Measurements from ENCODE around the gene KCNN4.

KCNN4 gene

DNA sequence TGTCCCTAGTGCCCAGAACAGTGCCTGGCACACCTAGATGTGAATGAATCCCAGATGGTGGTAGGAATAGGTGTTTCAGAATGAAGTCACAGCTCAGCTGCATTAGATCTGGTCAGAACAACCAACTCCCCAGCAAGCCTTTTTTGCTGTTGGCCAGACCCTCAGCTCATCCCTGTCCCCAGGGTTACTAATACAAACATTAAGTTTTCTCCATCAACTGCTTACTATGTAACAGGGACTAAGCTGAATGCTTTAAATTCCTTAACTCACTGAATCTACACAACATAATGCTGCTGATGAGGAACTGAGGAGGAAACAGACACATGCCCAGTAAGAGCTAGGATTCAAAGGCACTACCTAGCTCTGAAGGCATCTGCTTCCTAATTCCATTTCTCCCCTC lies 44.8 kb downstream of the KCNN4 start:
- POLR2A ChIA-PET = no interaction called here
- CTCF ChIA-PET = interaction anchor here (1.0 to 1.5 kb wide), 4 partner anchors 9 to 53 kb away, joined by 3 to 5 read pairs (median 4); no protein-coding TSS in a partner anchor

GRCh38 chr19:43735013-43735412 lies 45.8 kb downstream of the KCNN4 start:
- H3K9me3 ChIP-seq (ENCODE audit: control extremely low read depth in 1 of 5, control insufficient read depth in 4 of 5, insufficient read depth in 2 of 5, low read depth in 1 of 5, low read length in 4 of 5) = no peaks in the 10 kb centered on the region
- WGBS (ENCODE audit: insufficient coverage) = 100% methylated on average over 5 of the region's 6 CpGs
- peaks cover 4 to 20% (median 14%) of the 10 kb centered on the region in 4 experiments for H3K4me1 ChIP-seq (ENCODE audit: control extremely low read depth in 1 of 4, control insufficient read depth in 4 of 4, insufficient read depth in 4 of 4, low read length in 3 of 4)
- H3K27me3 ChIP-seq (replicated peaks in 2 of 5; ENCODE audit: control insufficient read depth in 4 of 5, insufficient read depth in 5 of 5, low read length in 4 of 5) = peaks cover 0 to 2% (median 0%) of the 10 kb centered on the region in 5 experiments
- peaks cover 10 to 88% (median 59%) of the 10 kb centered on the region in 4 experiments for H3K36me3 ChIP-seq (ENCODE audit: control insufficient read depth in 4 of 4, insufficient read depth in 4 of 4, low read length in 3 of 4)
- no peak overlapping the region for H3K27ac ChIP-seq (ENCODE audit: insufficient read depth in 1 of 2, low read depth in 1 of 2, low read length in 2 of 2, poor library complexity in 1 of 2, severe bottlenecking in 2 of 2)
- no peak for DNase-seq
- H3K4me3 ChIP-seq (ENCODE audit: control insufficient read depth in 1 of 7, extremely low read depth in 1 of 7, insufficient read depth in 4 of 7, low read depth in 2 of 7, low read length in 6 of 7) = no peak overlapping the region
- ChIA-PET POLR2A (no interaction called here), CTCF (interaction anchor here (1.5 to 1.7 kb wide), 2 partner anchors 17 to 32 kb away, joined by 5 read pairs; no protein-coding TSS in a partner anchor)

More for the DNA sequence above, 44.8 kb downstream of the KCNN4 start:
- peaks cover 4 to 20% (median 14%) of the 10 kb centered on the region in 4 experiments for H3K4me1 ChIP-seq (ENCODE audit: control extremely low read depth in 1 of 4, control insufficient read depth in 4 of 4, insufficient read depth in 4 of 4, low read length in 3 of 4)
- no peak for DNase-seq
- H3K27me3 ChIP-seq (replicated peaks in 2 of 5; ENCODE audit: control insufficient read depth in 4 of 5, insufficient read depth in 5 of 5, low read length in 4 of 5) = peaks cover 0 to 2% (median 0%) of the 10 kb centered on the region in 5 experiments
- H3K27ac ChIP-seq (ENCODE audit: insufficient read depth in 1 of 2, low read depth in 1 of 2, low read length in 2 of 2, poor library complexity in 1 of 2, severe bottlenecking in 2 of 2) = no peak overlapping the region
- no peak overlapping the region for H3K4me3 ChIP-seq (ENCODE audit: control insufficient read depth in 1 of 7, extremely low read depth in 1 of 7, insufficient read depth in 4 of 7, low read depth in 2 of 7, low read length in 6 of 7)
- no peaks in the 10 kb centered on the region for H3K9me3 ChIP-seq (ENCODE audit: control extremely low read depth in 1 of 5, control insufficient read depth in 4 of 5, insufficient read depth in 2 of 5, low read depth in 1 of 5, low read length in 4 of 5)
- H3K36me3 ChIP-seq (ENCODE audit: control insufficient read depth in 4 of 4, insufficient read depth in 4 of 4, low read length in 3 of 4) = peaks cover 5 to 91% (median 61%) of the 10 kb centered on the region in 4 experiments

- Histone ChIP-seq H3K27ac (ENCODE audit: insufficient read depth in 1 of 2, low read depth in 1 of 2, low read length in 2 of 2, poor library complexity in 1 of 2, severe bottlenecking in 2 of 2) (no peak overlapping the region), H3K4me3 (ENCODE audit: control insufficient read depth in 1 of 7, extremely low read depth in 1 of 7, insufficient read depth in 4 of 7, low read depth in 2 of 7, low read length in 6 of 7) (no peak overlapping the region), H3K36me3 (ENCODE audit: control insufficient read depth in 4 of 4, insufficient read depth in 4 of 4, low read length in 3 of 4) (peaks cover 10 to 84% (median 51%) of the 10 kb centered on the region in 4 experiments), H3K27me3 (replicated peaks in 2 of 5; ENCODE audit: control insufficient read depth in 4 of 5, insufficient read depth in 5 of 5, low read length in 4 of 5) (peaks cover 0 to 2% (median 0%) of the 10 kb centered on the region in 5 experiments), H3K9me3 (ENCODE audit: control extremely low read depth in 1 of 5, control insufficient read depth in 4 of 5, insufficient read depth in 2 of 5, low read depth in 1 of 5, low read length in 4 of 5) (peaks cover 0 to 3% (median 0%) of the 10 kb centered on the region in 5 experiments), H3K4me1 (ENCODE audit: control extremely low read depth in 1 of 4, control insufficient read depth in 4 of 4, insufficient read depth in 4 of 4, low read length in 3 of 4) (peaks cover 4 to 29% (median 22%) of the 10 kb centered on the region in 4 experiments)
- CTCF ChIA-PET = interaction anchor here (0.7 to 1.7 kb wide), 3 partner anchors 13 to 63 kb away, joined by 3 to 6 read pairs (median 5); no protein-coding TSS in a partner anchor
- DNase-seq = no peak
- POLR2A ChIA-PET = no interaction called here
- 83% methylated on average over 1 of the region's 1 CpG for WGBS (ENCODE audit: insufficient coverage)
Observed at GRCh38 chr19:43731846-43732245, 48.9 kb downstream of the KCNN4 start.

DNA sequence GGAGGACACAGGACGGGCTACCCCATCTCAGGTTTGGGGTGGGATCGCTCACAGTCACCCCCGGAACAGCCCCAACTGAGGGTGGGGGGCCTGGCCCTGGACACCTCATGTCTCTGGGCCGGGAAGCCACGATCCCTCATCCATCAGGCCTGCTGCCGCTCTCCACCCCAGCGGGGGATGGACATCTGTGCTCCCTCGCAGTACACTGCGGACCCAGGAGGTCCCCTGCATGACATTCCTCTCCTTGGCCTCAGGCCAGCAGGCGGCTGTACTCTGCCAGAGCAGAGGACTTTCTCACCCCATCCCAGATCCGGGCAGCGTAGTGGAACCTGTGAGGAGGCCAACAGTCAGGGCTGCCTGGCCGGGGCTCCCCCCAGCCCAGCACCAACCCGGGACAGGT lies 49.4 kb downstream of the KCNN4 start:
- DNase-seq = no peak
- POLR2A ChIA-PET = no interaction called here
- peaks cover 4 to 33% (median 24%) of the 10 kb centered on the region in 4 experiments for H3K4me1 ChIP-seq (ENCODE audit: control extremely low read depth in 1 of 4, control insufficient read depth in 4 of 4, insufficient read depth in 4 of 4, low read length in 3 of 4)
- H3K27ac ChIP-seq (ENCODE audit: insufficient read depth in 1 of 2, low read depth in 1 of 2, low read length in 2 of 2, poor library complexity in 1 of 2, severe bottlenecking in 2 of 2) = no peak overlapping the region
- H3K36me3 ChIP-seq (ENCODE audit: control insufficient read depth in 4 of 4, insufficient read depth in 4 of 4, low read length in 3 of 4) = peaks cover 10 to 79% (median 46%) of the 10 kb centered on the region in 4 experiments
- CTCF ChIA-PET = interaction anchor here (0.7 to 1.4 kb wide), 3 partner anchors 10 to 63 kb away, joined by 3 to 6 read pairs (median 4); no protein-coding TSS in a partner anchor
- no peak overlapping the region for H3K4me3 ChIP-seq (ENCODE audit: control insufficient read depth in 1 of 7, extremely low read depth in 1 of 7, insufficient read depth in 4 of 7, low read depth in 2 of 7, low read length in 6 of 7)
- WGBS (ENCODE audit: insufficient coverage) = 94% methylated on average over 12 of the region's 14 CpGs
- H3K9me3 ChIP-seq (ENCODE audit: control extremely low read depth in 1 of 5, control insufficient read depth in 4 of 5, insufficient read depth in 2 of 5, low read depth in 1 of 5, low read length in 4 of 5) = peaks cover 0 to 3% (median 0%) of the 10 kb centered on the region in 5 experiments
- H3K27me3 ChIP-seq (replicated peaks in 2 of 5; ENCODE audit: control insufficient read depth in 4 of 5, insufficient read depth in 5 of 5, low read length in 4 of 5) = peaks cover 0 to 2% (median 0%) of the 10 kb centered on the region in 5 experiments

- CTCF ChIA-PET = interaction anchor here (1.1 to 1.4 kb wide), 2 partner anchors 8 to 37 kb away, joined by 4 read pairs; no protein-coding TSS in a partner anchor
Observed at GRCh38 chr19:43729919-43730318, 50.9 kb downstream of the KCNN4 start.

DNA sequence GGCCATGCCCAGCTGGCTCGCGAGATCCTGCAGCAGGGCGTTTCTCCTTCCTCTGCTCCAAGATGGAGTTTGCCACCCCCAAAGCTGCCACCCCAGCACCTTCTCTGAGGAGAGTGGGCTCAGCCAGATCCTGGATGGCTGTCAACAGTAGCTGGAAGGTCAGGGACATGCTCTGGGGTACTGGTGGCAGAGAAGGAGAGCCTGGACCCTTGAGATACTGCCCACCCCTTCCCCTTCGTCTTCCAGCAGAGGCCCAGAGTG lies 53.2 kb downstream of the KCNN4 start:
- Histone ChIP-seq H3K36me3 (ENCODE audit: control insufficient read depth in 4 of 4, insufficient read depth in 4 of 4, low read length in 3 of 4) (peaks cover 7 to 46% (median 27%) of the 10 kb centered on the region in 4 experiments), H3K4me1 (ENCODE audit: control extremely low read depth in 1 of 4, control insufficient read depth in 4 of 4, insufficient read depth in 4 of 4, low read length in 3 of 4) (peaks cover 12 to 48% (median 36%) of the 10 kb centered on the region in 4 experiments), H3K27me3 (replicated peaks in 2 of 5; ENCODE audit: control insufficient read depth in 4 of 5, insufficient read depth in 5 of 5, low read length in 4 of 5) (peaks cover 0 to 2% (median 0%) of the 10 kb centered on the region in 5 experiments), H3K27ac (ENCODE audit: insufficient read depth in 1 of 2, low read depth in 1 of 2, low read length in 2 of 2, poor library complexity in 1 of 2, severe bottlenecking in 2 of 2) (no peak overlapping the region), H3K4me3 (ENCODE audit: control insufficient read depth in 1 of 7, extremely low read depth in 1 of 7, insufficient read depth in 4 of 7, low read depth in 2 of 7, low read length in 6 of 7) (no peak overlapping the region), H3K9me3 (ENCODE audit: control extremely low read depth in 1 of 5, control insufficient read depth in 4 of 5, insufficient read depth in 2 of 5, low read depth in 1 of 5, low read length in 4 of 5) (peaks cover 0 to 3% (median 0%) of the 10 kb centered on the region in 5 experiments)
- POLR2A ChIA-PET = no interaction called here
- no peak for DNase-seq
- CTCF ChIA-PET = no interaction called here
- 100% methylated on average over 3 of the region's 4 CpGs for WGBS (ENCODE audit: insufficient coverage)

More at GRCh38 chr19:43729919-43730318, 50.9 kb downstream of the KCNN4 start:
- Histone ChIP-seq H3K27me3 (replicated peaks in 2 of 5; ENCODE audit: control insufficient read depth in 4 of 5, insufficient read depth in 5 of 5, low read length in 4 of 5) (peaks cover 0 to 2% (median 0%) of the 10 kb centered on the region in 5 experiments), H3K4me1 (ENCODE audit: control extremely low read depth in 1 of 4, control insufficient read depth in 4 of 4, insufficient read depth in 4 of 4, low read length in 3 of 4) (peaks cover 9 to 44% (median 35%) of the 10 kb centered on the region in 4 experiments), H3K9me3 (ENCODE audit: control extremely low read depth in 1 of 5, control insufficient read depth in 4 of 5, insufficient read depth in 2 of 5, low read depth in 1 of 5, low read length in 4 of 5) (peaks cover 0 to 3% (median 0%) of the 10 kb centered on the region in 5 experiments), H3K36me3 (ENCODE audit: control insufficient read depth in 4 of 4, insufficient read depth in 4 of 4, low read length in 3 of 4) (peaks cover 10 to 69% (median 40%) of the 10 kb centered on the region in 4 experiments), H3K27ac (ENCODE audit: insufficient read depth in 1 of 2, low read depth in 1 of 2, low read length in 2 of 2, poor library complexity in 1 of 2, severe bottlenecking in 2 of 2) (no peak overlapping the region), H3K4me3 (ENCODE audit: control insufficient read depth in 1 of 7, extremely low read depth in 1 of 7, insufficient read depth in 4 of 7, low read depth in 2 of 7, low read length in 6 of 7) (no peak overlapping the region)
- POLR2A ChIA-PET = no interaction called here
- WGBS (ENCODE audit: insufficient coverage) = 92% methylated on average over 4 of the region's 5 CpGs
- no peak for DNase-seq

Data from common myeloid progenitor, CD34-positive (primary cell).